Measurements from ENCODE around the gene ZCCHC24.

DNA sequence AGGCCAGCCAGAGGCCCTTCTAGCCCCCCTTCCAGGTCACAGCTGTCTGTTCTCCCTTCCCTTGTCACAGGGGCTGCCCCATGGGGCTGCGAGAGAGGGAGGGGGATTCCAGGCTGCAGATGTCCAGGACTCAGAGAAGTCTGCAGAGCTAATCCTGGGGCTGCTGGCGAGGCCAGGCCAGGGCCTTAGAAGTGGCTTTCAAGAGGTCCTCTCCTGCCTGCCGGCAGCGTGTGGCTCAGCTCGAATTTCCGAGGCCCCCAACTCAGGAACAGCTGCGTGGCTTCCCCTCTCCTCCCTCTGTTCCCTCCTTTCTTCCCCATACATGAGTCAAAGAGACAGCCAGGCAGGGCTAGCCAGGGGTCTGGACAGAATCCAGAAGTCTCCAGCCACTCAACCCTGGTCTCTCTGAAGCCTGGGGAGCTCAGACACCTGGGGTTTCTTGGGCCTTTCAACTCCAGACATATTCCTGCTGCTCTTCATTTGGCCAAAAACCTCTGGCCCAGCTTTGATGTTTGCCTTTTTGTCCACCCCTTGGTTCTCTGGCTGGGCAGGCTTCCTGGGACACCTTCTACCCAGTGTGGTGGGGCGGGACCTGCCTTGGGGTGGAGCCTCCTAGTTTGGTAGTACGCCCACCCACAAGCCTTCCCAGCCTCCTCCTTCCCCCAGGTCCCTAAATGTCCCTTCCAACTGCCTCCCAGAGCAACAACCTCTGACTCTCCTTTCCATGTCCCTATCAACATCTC, 45.1 kb upstream of the ZCCHC24 start:
- TF ChIP-seq, protein P1, sequence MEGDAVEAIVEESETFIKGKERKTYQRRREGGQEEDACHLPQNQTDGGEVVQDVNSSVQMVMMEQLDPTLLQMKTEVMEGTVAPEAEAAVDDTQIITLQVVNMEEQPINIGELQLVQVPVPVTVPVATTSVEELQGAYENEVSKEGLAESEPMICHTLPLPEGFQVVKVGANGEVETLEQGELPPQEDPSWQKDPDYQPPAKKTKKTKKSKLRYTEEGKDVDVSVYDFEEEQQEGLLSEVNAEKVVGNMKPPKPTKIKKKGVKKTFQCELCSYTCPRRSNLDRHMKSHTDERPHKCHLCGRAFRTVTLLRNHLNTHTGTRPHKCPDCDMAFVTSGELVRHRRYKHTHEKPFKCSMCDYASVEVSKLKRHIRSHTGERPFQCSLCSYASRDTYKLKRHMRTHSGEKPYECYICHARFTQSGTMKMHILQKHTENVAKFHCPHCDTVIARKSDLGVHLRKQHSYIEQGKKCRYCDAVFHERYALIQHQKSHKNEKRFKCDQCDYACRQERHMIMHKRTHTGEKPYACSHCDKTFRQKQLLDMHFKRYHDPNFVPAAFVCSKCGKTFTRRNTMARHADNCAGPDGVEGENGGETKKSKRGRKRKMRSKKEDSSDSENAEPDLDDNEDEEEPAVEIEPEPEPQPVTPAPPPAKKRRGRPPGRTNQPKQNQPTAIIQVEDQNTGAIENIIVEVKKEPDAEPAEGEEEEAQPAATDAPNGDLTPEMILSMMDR (IDR thresholded peaks at IDR 0.05): no peak
- TF ChIP-seq POLR2A (IDR thresholded peaks at IDR 0.05) (no peak), EP300 (IDR thresholded peaks at IDR 0.05) (no peak)
